ENCODE results near the gene HIPK2.

DNA sequence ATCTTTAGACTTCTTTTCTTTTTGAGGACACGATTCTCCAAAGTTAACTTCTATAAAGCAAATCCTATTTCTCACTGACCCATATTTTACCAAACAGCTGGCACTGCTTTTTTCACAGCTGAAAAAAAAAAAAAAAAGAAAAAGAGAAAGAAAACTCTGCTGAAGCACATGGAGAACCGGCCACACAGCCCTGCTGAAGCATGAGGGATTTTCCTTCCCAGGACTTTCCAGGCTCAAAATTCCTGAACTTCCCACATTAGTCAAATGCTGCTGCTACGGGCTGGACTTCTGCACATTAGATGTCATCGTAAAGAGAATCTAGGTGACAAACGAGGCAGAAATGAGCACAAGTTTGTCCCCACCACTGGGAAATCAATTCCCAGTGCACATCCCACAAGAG, 25.2 kb downstream of the HIPK2 start:
- TF ChIP-seq EZH2 (IDR thresholded peaks at IDR 0.05; ENCODE audit: borderline replicate concordance, low read length), result no peak
- TF ChIP-seq, protein P1, sequence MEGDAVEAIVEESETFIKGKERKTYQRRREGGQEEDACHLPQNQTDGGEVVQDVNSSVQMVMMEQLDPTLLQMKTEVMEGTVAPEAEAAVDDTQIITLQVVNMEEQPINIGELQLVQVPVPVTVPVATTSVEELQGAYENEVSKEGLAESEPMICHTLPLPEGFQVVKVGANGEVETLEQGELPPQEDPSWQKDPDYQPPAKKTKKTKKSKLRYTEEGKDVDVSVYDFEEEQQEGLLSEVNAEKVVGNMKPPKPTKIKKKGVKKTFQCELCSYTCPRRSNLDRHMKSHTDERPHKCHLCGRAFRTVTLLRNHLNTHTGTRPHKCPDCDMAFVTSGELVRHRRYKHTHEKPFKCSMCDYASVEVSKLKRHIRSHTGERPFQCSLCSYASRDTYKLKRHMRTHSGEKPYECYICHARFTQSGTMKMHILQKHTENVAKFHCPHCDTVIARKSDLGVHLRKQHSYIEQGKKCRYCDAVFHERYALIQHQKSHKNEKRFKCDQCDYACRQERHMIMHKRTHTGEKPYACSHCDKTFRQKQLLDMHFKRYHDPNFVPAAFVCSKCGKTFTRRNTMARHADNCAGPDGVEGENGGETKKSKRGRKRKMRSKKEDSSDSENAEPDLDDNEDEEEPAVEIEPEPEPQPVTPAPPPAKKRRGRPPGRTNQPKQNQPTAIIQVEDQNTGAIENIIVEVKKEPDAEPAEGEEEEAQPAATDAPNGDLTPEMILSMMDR (conservative IDR thresholded peaks at IDR 0.05 in 1 of 2, IDR thresholded peaks at IDR 0.05 in 1 of 2; ENCODE audit: extremely low read depth in 1 of 2, insufficient read depth in 1 of 2, low read depth in 1 of 2, low read length in 2 of 2), result no peak
